ENCODE measurements around the gene SLC7A9. TPM values are rescaled to one million over a fixed set of nuclear protein-coding genes. Genes with fewer than 3 reads are reported as not detected.

Gene SLC7A9
- total and polyA plus RNA-seq, 2 experiments from 2014 or later, result 0.19 TPM; not detected in 1

DNA sequence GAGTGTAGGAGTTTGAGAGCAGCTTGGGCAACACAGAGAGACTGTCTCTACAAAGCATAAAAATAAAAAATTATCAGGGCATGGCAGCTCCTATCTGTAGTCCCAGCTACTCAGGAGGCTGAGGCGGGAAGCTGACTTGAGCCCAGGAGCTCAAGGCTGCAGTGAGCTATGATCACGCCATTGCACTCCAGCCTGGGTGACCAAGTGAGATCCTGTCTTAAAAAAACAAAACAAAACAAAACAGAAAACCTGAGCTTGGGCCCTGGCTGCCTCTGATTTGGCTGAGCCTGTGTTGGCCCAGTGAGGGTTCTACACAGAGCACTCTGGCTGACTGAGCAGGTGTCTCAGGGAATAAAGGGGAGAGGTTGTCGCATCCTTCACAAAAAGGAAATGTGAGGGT lies 8.0 kb downstream of the SLC7A9 start:
- Histone ChIP-seq H3K4me3 (no peak overlapping the region), H3K4me2 (no peak overlapping the region), H3K36me3 (ENCODE audit: insufficient read depth) (no peaks in the 10 kb centered on the region), H3K4me1 (ENCODE audit: insufficient read depth) (no peaks in the 10 kb centered on the region), H3K27me3 (ENCODE audit: insufficient read depth) (no peaks in the 10 kb centered on the region), H3K27ac (ENCODE audit: low read depth) (no peak overlapping the region), H3K9me2 (ENCODE audit: insufficient read depth) (no peaks in the 10 kb centered on the region), H2AFZ (no peak overlapping the region), H4K20me1 (replicated peaks; ENCODE audit: insufficient read depth) (no peaks in the 10 kb centered on the region), H3K79me2 (replicated peaks; ENCODE audit: insufficient read depth) (no peaks in the 10 kb centered on the region), H3F3A (replicated peaks; ENCODE audit: low read depth) (no peaks in the 10 kb centered on the region)
- Mint-ChIP-seq H3K4me3 (no peak overlapping the region), H3K9me3 (no peaks in the 10 kb centered on the region; the same call in 2 of the 3 replicates), H3K27ac (no peak overlapping the region), H3K27me3 (ENCODE audit: insufficient read depth, low read depth, poor library complexity) (peaks cover 1% of the 10 kb centered on the region), H3K4me1 (no peaks in the 10 kb centered on the region), H3K36me3 (ENCODE audit: low read depth) (no peaks in the 10 kb centered on the region)
- ATAC-seq (no peak), DNase-seq (ENCODE audit: low spot score) (no peak)
- TF ChIP-seq, protein P1, sequence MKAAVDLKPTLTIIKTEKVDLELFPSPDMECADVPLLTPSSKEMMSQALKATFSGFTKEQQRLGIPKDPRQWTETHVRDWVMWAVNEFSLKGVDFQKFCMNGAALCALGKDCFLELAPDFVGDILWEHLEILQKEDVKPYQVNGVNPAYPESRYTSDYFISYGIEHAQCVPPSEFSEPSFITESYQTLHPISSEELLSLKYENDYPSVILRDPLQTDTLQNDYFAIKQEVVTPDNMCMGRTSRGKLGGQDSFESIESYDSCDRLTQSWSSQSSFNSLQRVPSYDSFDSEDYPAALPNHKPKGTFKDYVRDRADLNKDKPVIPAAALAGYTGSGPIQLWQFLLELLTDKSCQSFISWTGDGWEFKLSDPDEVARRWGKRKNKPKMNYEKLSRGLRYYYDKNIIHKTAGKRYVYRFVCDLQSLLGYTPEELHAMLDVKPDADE (IDR thresholded peaks at IDR 0.05), result no peak
- TF ChIP-seq CREB1 (CRISPR knock-in tag; IDR thresholded peaks at IDR 0.05; ENCODE audit: low read depth), result no peak
- TF ChIP-seq POLR2AphosphoS5 (IDR thresholded peaks at IDR 0.05; ENCODE audit: low read depth), result no peak

DNA sequence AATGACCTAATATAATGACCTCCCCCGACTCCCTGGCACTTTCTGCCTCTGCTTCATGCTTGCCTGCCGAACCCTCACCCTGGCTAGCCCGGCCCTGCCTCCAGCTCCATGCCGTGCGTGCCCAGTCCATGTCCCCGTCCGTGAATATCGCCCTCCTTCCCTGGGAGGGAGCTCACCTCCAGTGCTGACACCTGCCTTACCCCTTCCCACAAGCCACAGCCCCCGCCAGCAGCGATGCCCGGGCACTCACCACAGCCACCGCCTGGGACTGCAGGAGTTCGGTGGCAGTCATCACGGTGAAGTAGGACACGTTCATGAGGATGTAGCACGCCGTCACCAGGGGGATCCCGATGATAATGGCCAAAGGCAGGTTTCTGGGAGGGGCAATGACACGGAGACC lies 10.0 kb downstream of the SLC7A9 start:
- peaks cover 1% of the 10 kb centered on the region for H3K27me3 Mint-ChIP-seq (ENCODE audit: insufficient read depth, low read depth, poor library complexity)
- no peak overlapping the region for H3K4me3 Mint-ChIP-seq
- H3K27me3 ChIP-seq (ENCODE audit: insufficient read depth), result no peaks in the 10 kb centered on the region
- no peaks in the 10 kb centered on the region for H3K4me1 Mint-ChIP-seq
- H3K27ac Mint-ChIP-seq, result no peak overlapping the region
- no peaks in the 10 kb centered on the region for H3K79me2 ChIP-seq (replicated peaks; ENCODE audit: insufficient read depth)
- no peak overlapping the region for H3K4me2 ChIP-seq
- no peaks in the 10 kb centered on the region for H3K9me2 ChIP-seq (ENCODE audit: insufficient read depth)
- H3K36me3 Mint-ChIP-seq (ENCODE audit: low read depth), result no peaks in the 10 kb centered on the region
- ATAC-seq (no peak), DNase-seq (ENCODE audit: low spot score) (no peak)
- no peaks in the 10 kb centered on the region; the same call in 2 of the 3 replicates for H3K9me3 Mint-ChIP-seq
- H4K20me1 ChIP-seq (replicated peaks; ENCODE audit: insufficient read depth), result no peaks in the 10 kb centered on the region
- H3F3A ChIP-seq (replicated peaks; ENCODE audit: low read depth), result no peaks in the 10 kb centered on the region
- H3K36me3 ChIP-seq (ENCODE audit: insufficient read depth), result no peaks in the 10 kb centered on the region
- H3K27ac ChIP-seq (ENCODE audit: low read depth), result no peak overlapping the region
- H3K4me1 ChIP-seq (ENCODE audit: insufficient read depth), result no peaks in the 10 kb centered on the region
- no peak overlapping the region for H3K4me3 ChIP-seq
- no peak overlapping the region for H2AFZ ChIP-seq
- TF ChIP-seq CREB1 (CRISPR knock-in tag; IDR thresholded peaks at IDR 0.05; ENCODE audit: low read depth), result no peak
- TF ChIP-seq ZNF331 (CRISPR knock-in tag; IDR thresholded peaks at IDR 0.05; ENCODE audit: low read depth), result no peak
- TF ChIP-seq EZH2 (IDR thresholded peaks at IDR 0.05; ENCODE audit: low read depth, unreplicated experiment), result no peak
- no peak for TF ChIP-seq POLR2AphosphoS5 (IDR thresholded peaks at IDR 0.05; ENCODE audit: low read depth)
- no peak for TF ChIP-seq JUNB (IDR thresholded peaks at IDR 0.05; ENCODE audit: unreplicated experiment)
- no peak for TF ChIP-seq STAT1 (IDR thresholded peaks at IDR 0.05; ENCODE audit: unreplicated experiment)
- no peak for TF ChIP-seq ZNF114 (CRISPR knock-in tag; IDR thresholded peaks at IDR 0.05)
- TF ChIP-seq NANOG (IDR thresholded peaks at IDR 0.05; ENCODE audit: borderline replicate concordance), result no peak
- TF ChIP-seq REST (IDR thresholded peaks at IDR 0.05; ENCODE audit: unreplicated experiment), result no peak
- TF ChIP-seq, protein P1 (IDR thresholded peaks at IDR 0.05), result no peak
- no peak for TF ChIP-seq CTCF (conservative IDR thresholded peaks at IDR 0.05; ENCODE audit: low read depth in 2 of 2)
- no peak for TF ChIP-seq EZH2phosphoT487 (IDR thresholded peaks at IDR 0.05; ENCODE audit: unreplicated experiment)

Measured in GM23338 (cell line).